Dedifferentiated amniotic fluid mesenchymal stem cell (primary cell): ENCODE data around the gene SLC30A3.
"Not testable (repeated sequence)": the region's sequence is repeated elsewhere in the genome, so short reads cannot be mapped to it uniquely, and the experiment has no call there.

Source experiments
- DNase-seq: peaks from one replicate; pipeline ENCODE4 v3.0.0-alpha.2; 2016; ENCODE audit errors: extremely low spot score

The SLC30A3 gene

GRCh38 chr2:27284996-27285395, 22.1 kb upstream of the SLC30A3 start:
- DNase-seq = no peak

- no peak for DNase-seq
These were observed 20.0 kb upstream of the SLC30A3 start for GRCh38 chr2:27282892-27283291.

GRCh38 chr2:27281855-27282559, 19.2 kb upstream of the SLC30A3 start, which contains the start of gene TRIM54:
Gene TRIM54 (plus strand): TSS chr2:27282429. CDS start chr2:27282732, 303 bp downstream.
- no peak for DNase-seq

DNA sequence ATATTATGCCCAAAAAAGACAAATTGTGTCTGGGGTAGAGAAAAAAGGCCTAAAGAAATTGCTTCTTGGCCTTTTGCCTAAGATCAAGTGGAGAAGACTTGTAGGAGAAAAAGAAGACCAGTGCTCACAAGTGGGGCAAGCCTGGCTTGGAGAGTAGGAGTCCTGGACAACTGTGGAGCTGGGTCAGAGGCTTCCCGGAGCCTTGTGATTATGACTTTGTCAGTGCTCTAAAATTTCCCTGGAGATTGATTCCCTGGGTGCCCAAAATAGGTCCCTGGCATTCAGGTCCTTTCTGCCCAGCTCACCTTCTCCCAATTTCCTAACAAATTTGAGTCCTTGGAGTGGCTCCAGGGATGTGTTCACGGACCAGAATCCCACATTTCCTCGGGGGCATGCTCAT, 18.6 kb upstream of the SLC30A3 start:
- no peak for DNase-seq

DNA sequence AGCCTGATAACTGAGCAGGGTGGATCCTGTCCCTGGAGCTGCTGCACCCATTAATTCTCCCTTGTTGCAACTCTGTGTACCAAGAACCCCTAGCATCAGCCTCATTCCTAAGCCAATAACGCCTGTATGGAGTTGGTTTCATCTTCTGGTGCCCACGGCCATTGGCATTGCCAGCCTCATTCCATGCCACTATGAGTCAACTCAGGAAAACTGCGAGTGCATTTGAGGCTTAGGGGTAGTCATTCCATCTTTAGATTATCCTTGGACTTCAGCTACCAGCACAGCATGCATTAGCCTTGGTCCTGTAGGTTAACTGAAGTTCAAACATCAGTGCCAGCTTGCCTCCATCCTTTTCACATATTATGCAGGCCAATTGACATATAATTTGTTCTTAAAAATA, 18.0 kb upstream of the SLC30A3 start:
- no peak for DNase-seq

DNA sequence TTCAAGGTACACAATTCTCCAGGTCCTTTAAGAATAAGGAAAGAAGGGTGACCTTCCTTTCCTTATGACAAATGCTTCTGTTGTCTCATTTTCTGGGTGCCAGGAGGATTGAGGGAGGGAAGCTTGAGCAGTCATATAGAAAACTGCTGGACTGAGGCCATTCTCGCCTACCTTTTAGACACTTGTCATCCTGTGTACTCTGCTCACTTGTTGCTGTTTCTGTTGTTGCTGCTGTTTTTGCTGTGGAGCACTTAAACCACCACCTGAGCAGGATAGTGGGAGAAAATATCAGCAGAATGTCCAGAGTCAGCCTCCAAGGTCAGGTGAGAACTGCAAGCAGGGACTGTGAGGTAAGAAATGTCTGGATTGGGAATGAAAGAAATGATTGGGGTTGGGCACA, 15.2 kb upstream of the SLC30A3 start:
- DNase-seq = no peak

- DNase-seq = no peak
These were observed 12.6 kb upstream of the SLC30A3 start, which contains the start of gene DNAJC5G for GRCh38 chr2:27275211-27276150. Gene DNAJC5G (plus strand): TSS chr2:27275433. CDS start chr2:27276729, 1,296 bp downstream.

- not testable (repeated sequence) for DNase-seq
These were observed 10.0 kb upstream of the SLC30A3 start for GRCh38 chr2:27272537-27273522.

- DNase-seq = no peak
These were observed 8.9 kb upstream of the SLC30A3 start for GRCh38 chr2:27271631-27272340.

- DNase-seq = no peak
These were observed 7.8 kb upstream of the SLC30A3 start for GRCh38 chr2:27270670-27271069.

DNA sequence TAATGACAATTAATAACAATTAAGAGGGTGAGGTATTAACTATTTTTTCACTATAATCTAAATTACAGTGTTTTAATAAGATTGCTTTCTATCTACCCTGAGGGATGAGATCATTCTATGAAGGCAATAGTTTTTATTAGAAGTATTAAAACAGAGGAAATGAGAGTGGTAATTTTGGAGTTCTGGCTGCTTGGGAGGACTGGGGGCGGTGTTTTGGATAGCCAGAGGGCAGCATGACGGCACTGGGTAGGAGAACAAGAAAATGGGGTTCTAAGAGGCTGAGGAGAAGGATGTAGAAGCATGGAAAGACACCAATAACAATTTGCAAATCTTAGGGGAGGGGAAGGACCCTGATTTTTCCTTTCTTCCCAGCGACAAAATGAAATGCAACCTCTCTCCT, 7.3 kb upstream of the SLC30A3 start:
- DNase-seq = no peak

GRCh38 chr2:27268296-27268695, 5.4 kb upstream of the SLC30A3 start:
- DNase-seq = not testable (repeated sequence)

DNA sequence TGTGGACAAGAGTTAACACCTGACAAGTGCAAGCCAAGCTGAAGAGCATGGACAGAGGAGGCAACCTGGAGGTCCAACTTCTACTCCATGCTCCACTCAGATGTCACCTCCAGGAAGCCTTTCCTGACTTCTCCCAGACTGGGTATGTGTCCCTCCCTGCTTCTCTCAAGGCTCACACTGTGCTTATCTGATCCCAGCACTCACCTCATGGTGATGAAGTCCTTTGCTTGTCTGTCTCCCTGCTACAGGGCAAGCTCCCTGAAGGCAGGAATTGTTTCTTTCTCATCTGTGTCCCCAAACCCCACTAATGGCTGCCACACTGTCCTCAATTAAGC, 2.7 kb upstream of the SLC30A3 start:
- DNase-seq = no peak

- DNase-seq = no peak
These were observed 2.1 kb upstream of the SLC30A3 start for GRCh38 chr2:27264753-27265535.

DNA sequence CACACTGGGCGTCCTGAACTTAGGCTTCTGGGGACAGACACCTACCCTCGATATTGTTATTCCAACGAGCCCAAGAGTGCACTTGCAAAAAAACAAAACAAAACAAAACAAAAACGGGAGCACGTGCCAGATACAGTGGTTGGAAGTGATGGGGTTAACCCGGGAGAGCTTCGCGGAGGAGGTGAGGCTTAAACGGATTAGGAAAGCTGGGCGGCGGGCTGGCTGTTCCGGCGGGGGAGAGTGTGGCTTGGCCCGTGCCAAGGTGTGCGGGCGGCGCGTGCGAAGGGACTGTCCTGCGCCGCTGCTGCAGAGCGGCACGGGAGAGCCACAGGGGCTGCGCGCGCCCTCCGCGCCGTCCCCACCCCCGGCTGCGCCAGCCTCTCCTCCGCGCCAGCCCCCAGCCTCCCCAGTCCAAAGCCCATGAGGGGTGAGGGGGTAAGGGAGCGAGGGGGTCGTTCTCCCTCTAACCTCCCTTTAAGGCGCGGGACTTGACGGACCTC, 1.5 kb upstream of the SLC30A3 start:
- no peak for DNase-seq

GRCh38 chr2:27263287-27264252, 723 bp upstream of the SLC30A3 start:
- DNase-seq = no peak

DNA sequence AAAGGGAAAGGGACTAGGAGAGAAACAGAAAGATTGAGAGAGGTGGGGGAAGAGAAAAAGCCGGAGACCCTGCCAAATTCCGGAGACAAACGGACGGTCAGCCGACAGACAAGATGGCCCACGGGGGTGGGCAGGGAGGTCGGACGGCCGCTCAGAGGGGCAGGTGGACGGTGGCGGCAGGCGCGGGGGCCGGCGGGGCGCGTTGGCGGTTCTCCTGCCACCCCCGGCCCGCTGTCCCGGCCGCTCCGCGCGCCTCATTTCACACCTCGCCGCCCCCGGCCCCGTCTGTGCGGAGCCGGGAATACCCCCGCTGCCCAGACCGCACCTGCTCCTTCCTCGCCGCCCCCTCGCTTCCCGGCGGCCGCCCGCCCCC, 935 bp downstream of the SLC30A3 start:
- no peak for DNase-seq

DNA sequence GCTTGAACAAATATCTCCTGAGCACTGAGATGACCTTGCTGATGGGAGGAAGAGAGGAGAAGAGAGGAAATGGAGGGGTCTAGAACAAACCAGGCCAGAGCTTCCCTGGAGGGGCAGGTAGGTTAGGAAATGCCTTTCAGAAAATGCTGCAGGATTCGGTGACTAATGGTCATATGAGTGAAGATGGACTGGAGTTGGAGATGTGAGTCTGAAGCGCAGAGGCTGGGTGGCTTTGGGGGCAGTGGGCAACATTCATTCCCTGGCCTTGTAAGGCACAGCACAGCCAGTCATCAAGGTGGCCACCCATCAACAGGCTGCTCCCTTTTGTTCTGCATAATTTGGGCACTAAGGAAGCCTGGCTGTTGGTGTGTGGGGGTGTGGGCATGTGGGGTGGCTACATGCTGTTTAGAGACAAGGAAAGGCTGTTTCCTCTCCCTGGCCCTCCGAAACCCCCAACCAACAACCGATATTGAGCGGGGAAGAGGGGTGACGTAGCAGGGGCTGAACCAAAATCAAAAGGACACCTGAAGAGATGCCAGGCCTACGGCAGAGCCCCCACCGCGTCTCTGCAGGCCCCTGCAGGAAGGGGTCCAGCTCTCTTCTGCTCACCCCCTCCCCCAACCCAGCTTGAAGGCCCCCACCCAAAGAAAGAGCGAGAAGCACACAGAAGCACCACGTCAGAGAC, 1.5 kb downstream of the SLC30A3 start:
- DNase-seq = no peak
